CD4-positive, alpha-beta T cell treated with Interleukin-17A for 1 hour (primary cell): ENCODE results near the gene GCLC.

Experiments used
- DNase-seq: peaks from one replicate; pipeline ENCODE4 v3.0.0-alpha.2; 2020

The GCLC gene

GRCh38 chr6:53523511-53524454, 21.1 kb downstream of the GCLC start:
- DNase-seq: no peak

- DNase-seq: no peak
These were observed 24.5 kb downstream of the GCLC start for GRCh38 chr6:53520320-53520928.

GRCh38 chr6:53518862-53519261, 26.0 kb downstream of the GCLC start:
- no peak for DNase-seq

- DNase-seq: no peak
These were observed 27.9 kb downstream of the GCLC start for GRCh38 chr6:53517021-53517420.

- no peak for DNase-seq
These were observed 30.2 kb downstream of the GCLC start for GRCh38 chr6:53514677-53515076.

GRCh38 chr6:53513519-53513966, 31.4 kb downstream of the GCLC start:
- no peak for DNase-seq

- no peak for DNase-seq
These were observed 31.8 kb downstream of the GCLC start for GRCh38 chr6:53513056-53513455.

- no peak for DNase-seq
These were observed 32.3 kb downstream of the GCLC start for GRCh38 chr6:53512626-53513025.

GRCh38 chr6:53510746-53511145, 34.2 kb downstream of the GCLC start:
- DNase-seq: no peak

GRCh38 chr6:53506872-53507271, 38.0 kb downstream of the GCLC start:
- no peak for DNase-seq

GRCh38 chr6:53504512-53504911, 40.4 kb downstream of the GCLC start:
- no peak for DNase-seq

- no peak for DNase-seq
These were observed 41.8 kb downstream of the GCLC start for GRCh38 chr6:53503060-53503459.

GRCh38 chr6:53501432-53501831, 43.5 kb downstream of the GCLC start:
- DNase-seq: no peak

- DNase-seq: no peak
These were observed 44.8 kb downstream of the GCLC start for GRCh38 chr6:53500095-53500494.

- no peak for DNase-seq
These were observed 45.8 kb downstream of the GCLC start for GRCh38 chr6:53499094-53499493.

GRCh38 chr6:53498649-53499048, 46.3 kb downstream of the GCLC start:
- DNase-seq: no peak

- no peak for DNase-seq
These were observed 47.0 kb downstream of the GCLC start for GRCh38 chr6:53497905-53498304.

GRCh38 chr6:53496797-53497375, 48.0 kb downstream of the GCLC start:
- DNase-seq: no peak

- DNase-seq: no peak
These were observed 49.1 kb downstream of the GCLC start for GRCh38 chr6:53495506-53496499.

GRCh38 chr6:53494076-53494475, 50.8 kb downstream of the GCLC start:
- DNase-seq: no peak

- DNase-seq: no peak
These were observed 51.3 kb downstream of the GCLC start for GRCh38 chr6:53493635-53494025.

GRCh38 chr6:53492860-53493634, 51.9 kb downstream of the GCLC start:
- DNase-seq: peak; percentile 64
